GM18951 (cell line): ENCODE results near the gene LGALS9.

Source experiments
- POLR2A ChIP-seq: IDR thresholded peaks from 4 replicates; pipeline ENCODE4 v1.6.1; 2011; ENCODE audit warnings: mild to moderate bottlenecking; ENCODE audit not compliant: insufficient read length, insufficient read depth; ENCODE audit errors: extremely low read depth
- in situ Hi-C: fragments of 300-500 bp; cut with MboI; formaldehyde crosslinking; loops from one replicate; pipeline ENCODE4 v1.12.0; 2022; ENCODE audit warnings: low sequenced_read_pairs, mixed read lengths, inconsistent platforms; ENCODE audit not compliant: unreplicated experiment

The LGALS9 gene

DNA sequence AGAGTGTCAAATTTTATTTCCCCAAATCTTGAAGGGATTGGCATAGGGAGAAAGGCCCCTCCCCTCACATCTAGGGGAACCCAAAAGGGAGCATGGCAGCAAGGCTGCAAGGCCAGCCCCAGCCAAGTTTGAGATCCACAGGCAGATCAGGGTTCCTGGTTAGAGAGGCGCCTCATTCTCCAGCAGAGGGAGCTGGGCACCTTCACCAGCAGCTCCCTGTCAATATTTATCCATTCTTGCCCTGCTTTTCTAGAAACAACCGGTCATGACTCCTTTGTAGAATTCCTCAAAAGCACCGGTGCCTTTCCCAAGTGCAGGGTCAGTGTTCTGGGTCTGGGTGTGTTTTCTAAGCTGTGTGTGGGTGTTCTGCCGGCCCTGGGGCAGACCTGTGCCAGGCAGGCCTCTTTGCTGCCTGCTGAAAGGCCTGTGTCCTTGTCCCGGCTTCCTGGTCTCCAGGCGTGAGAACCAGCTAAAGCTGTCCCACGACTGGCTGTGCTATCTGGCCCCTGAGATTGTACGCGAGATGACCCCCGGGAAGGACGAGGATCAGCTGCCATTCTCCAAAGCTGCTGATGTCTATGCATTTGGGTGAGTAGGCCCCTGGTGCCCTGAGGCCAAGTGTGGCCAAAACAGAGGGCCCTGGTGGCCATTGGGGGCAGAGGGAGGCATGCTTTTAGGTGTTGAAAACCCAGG, 21.2 kb upstream of the LGALS9 start:
- no peak for TF ChIP-seq POLR2A
- in situ Hi-C loops, result no loop called here

DNA sequence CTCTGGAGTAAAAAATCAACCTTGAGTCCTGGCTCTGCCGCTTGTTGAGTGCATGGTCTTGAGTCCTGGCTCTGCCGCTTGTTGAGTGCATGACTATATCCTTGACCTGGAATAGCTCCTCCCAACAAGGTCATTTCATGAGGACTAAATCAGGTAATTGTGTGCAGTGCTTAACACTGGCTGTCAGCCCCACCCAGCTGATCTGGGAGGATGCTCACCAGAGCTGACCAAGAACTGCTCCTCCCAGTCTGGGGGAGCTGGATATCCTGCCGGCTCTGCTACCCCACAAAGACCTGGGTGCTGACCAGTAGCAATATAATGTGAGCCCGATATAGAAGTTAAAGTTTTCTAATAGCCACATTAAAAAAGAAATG, 20.7 kb upstream of the LGALS9 start:
- TF ChIP-seq POLR2A, result no peak
- in situ Hi-C loops, result no loop called here

DNA sequence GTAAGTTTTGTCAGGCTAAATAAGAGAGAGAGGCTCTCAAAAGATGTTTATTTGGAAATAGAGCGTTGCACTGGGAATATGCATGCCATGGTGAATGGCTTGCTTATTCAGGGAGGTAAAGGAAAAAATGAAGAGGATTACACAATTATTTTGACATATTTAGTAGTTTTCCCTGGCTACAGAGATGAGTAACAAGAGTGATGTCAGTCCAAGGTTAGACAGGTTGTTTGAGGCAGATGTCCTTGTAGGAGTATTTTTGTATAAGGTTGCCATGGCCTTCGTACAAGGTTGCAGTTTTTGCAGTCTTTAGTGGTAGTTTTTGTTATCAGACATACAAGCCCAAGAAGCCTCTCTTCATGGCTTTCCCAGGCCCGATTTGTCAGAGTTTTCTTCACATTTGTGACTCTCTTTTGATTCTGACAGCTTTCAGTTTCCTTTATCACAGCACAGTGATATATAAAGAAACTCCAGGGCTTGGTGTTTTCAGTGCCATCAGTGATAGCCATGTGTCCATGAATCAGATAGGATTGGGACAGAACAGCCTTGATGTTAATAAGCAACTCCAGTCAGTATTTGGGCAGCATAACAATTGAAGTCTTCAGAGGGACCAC, 18.7 kb upstream of the LGALS9 start:
- TF ChIP-seq POLR2A, result no peak
- in situ Hi-C loops, result no loop called here

DNA sequence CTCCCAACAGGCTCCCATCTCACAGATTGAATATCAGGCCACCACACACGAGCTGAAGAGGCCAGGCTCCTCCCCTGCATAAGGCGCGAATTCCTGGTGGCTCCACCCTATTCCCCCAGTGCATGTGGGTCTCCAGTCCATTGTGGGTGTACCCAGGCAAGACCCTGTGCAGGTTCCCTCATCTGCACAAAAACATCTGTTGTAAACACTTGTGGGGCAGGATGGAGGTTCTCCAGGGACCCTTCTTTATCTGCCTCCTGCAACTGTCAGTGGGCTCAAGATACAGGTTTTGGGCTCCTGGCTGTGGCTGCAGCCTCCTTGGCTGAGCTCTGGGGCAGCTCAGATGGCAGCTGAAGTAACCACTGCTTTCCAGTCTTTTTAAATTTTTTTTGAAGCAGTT, 17.6 kb upstream of the LGALS9 start:
- in situ Hi-C loops, result no loop called here
- no peak for TF ChIP-seq POLR2A

DNA sequence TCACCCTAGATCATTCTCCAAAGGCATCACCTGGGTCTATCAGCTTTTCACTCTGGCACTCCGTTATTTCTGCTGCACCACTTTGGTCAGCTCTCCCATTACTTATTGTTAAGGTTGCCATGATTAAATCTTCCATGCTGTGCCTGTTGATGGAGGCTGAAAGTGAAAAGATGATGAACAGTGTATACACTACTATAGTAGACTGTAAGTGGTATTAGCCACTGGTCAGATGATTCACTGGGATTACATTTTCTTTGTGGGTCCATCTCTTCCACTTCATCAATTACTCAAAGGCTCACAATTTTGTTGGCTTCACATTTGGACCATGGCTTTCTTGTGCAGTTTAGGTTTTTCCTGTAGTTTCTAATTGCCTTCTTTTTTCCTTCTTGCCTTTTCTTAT, 15.9 kb upstream of the LGALS9 start:
- in situ Hi-C loops, result no loop called here
- TF ChIP-seq POLR2A, result no peak

DNA sequence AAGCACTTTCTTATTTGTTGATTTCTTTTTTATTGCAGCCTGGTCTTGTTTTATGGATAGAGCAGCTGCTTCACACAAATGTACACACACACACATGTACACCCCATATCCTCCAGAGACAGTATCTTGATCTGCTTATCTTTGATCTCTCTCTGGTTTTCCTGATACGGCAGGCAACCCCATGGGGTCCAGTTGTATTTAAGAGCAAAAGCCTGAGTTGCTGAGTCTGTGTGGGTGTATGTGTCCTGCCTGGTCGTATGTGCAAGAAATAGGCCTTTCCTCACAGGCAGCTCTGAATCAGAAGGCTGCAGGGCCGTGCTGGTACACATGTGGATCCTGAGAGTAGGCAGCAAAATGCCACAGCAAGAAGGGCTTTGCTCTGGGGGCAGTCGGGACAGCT, 14.6 kb upstream of the LGALS9 start:
- no peak for TF ChIP-seq POLR2A
- in situ Hi-C loops, result no loop called here

DNA sequence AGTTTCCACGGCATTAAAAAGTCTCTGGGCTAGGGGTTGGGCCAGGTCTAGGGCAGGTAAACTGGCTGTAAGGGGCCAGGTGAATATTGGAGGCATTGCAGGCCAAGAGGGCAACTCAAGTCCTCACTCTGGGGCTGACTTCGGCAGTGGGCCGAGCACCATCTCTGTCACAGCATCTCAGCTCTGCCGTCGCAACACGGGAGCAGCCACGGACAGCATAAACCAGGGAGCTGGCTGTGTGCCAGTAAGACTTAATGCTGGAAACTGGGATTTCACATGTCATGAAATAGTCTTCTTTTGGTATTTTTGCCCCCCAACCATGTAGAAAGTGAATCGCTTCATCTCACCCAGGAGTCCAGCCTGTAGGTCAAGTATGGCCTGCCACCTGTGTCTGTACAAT, 12.6 kb upstream of the LGALS9 start:
- in situ Hi-C loops, result no loop called here
- no peak for TF ChIP-seq POLR2A

DNA sequence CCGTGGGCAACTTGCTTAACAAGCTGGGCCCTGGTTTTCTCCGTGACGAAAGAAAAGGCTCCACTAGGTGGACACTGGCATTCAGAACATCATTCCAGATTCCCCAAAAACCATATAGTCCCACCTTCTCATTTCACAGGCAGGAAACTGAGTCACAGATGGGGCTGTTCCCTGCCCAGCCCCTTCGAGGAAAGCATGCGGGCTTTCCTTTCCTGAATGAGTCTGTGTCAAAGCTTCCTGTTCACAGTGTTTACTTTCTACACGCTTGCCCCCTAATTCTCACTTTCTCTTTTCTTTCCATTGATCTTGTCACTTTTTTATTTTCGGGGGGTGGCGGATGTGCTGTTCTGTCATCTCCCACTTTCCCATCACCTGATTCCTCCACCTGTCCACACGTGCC, 10.3 kb upstream of the LGALS9 start:
- in situ Hi-C loops, result no loop called here
- no peak for TF ChIP-seq POLR2A

DNA sequence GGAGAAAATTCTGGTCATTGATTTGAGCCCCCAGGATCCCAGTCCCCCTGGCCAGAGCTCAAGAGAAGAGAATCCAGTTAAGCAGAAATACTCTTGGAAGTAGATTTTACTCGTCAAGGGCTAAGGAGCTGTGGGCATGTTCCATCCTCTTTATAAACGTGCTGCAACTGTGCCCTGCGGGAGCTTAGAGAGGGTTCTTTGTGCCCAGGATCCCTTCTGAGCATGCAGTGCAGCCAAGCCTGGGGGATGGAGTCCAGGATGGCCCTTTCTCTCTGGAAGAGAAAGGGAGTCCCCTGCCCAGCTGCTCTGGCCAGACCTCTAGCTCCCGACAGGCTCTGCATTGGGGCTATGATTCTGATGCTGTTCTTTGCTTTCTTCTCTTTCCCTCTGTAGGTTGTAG, 9.5 kb upstream of the LGALS9 start:
- in situ Hi-C loops, result no loop called here

DNA sequence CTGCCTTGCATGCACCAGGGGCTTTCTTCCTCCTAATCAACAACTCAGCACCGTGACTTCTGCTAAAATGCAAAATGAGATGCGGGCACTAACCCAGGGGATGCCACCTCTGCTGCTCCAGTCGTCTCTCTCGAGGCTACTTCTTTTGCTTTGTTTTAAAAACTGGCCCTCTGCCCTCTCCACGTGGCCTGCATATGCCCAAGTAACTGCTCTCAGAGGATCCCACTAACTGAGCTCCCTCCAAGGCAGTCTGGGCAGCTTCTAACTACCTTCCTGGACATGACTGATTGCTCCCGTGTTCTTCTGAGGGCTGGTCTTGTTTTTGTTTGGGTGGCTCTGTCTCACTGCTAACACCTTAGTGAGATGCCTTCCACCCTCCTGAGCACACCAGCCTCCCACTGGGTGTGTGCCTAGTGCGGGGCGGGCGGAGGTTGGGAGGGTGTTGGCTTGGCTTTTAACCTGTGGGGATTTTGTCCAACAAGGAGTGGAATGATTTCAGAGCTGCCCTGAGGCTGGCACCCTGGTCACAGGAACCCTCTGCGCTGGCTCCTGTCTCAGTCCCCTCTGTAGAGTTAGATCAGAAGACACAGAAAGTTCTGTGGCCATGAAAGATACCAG, 8.9 kb upstream of the LGALS9 start:
- in situ Hi-C loops, result no loop called here
- TF ChIP-seq POLR2A, result no peak

More for the DNA sequence above, 9.5 kb upstream of the LGALS9 start:
- no peak for TF ChIP-seq POLR2A

DNA sequence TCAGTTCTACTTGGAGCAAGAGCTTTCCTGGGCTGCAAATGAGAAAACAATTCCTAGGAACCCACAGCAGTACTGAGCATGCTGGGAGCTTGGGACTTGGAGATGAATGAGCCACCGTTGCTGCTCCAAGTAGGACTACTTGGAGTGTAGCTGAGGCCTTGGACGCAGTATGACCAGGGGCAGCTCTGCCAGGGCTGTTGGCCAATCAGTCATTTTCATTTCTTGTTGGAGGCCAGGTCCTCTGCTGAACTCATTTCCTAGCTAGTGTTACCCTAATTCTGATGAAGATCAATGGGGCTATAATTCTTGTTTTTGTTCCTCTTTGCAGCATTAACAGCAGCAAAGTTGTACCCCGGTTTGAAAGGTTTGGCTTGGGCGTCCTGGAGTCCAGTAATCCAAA, 8.0 kb upstream of the LGALS9 start:
- no peak for TF ChIP-seq POLR2A
- in situ Hi-C loops, result no loop called here

DNA sequence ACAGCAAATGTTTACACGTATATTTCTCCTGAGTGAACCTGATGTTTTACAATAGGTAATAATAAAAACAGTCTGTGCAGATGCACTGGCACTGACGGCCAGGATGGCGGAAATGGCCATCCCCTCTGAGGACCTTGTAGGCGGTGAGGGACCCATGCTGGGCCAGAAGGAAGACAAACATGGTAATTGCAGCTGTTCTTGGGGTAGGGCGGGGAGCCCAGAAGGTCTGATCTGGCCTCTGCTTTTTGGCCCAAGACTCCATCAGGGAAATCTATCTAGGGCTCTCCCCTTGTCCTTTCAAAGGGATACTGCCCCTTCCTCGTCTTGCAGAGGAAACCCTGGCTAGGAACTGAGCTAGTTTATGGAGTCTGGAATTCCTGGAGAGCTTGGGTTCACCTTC, 7.4 kb upstream of the LGALS9 start:
- in situ Hi-C loops, result no loop called here

DNA sequence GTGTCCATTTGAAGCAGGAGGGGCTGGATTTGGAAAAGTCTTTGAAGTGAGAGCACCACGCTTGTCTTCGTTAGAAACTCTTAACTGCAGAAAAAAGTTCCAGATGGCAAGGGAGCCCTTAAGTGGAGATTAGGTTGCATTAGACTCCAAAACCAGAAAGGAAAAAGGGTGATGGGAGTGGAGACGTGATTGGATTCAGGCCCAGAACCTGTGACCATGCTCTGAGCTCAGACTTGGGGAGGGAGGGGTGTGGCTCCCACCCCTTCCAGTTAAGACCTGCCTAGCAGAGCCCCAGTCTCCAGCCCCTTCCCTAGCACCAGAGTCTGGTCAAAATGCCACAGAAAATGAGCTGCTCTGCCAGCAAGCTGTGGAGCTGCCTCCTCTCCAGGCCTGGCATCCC, 6.4 kb upstream of the LGALS9 start:
- in situ Hi-C loops, result no loop called here
- TF ChIP-seq POLR2A, result no peak

More for the DNA sequence above, 7.4 kb upstream of the LGALS9 start:
- TF ChIP-seq POLR2A, result no peak

DNA sequence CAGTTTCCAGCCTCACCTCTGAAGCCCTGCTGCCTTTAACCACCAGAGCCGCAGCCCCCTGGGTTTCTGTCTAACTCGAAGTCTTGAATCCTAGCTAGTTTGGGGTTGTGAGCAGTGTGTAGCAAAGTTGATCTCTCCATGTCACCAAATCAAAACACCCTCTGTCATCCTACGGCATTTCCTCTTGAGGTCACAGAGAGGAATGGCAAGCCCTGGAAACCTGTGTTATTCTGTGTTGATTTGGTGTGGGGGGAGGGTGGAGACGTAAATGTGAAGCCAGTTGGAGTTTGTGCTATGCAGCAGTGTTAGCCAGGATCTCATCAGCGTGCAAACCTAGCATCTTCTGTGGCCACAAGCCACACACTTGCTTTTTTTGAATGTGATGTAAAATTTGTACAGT, 5.1 kb upstream of the LGALS9 start:
- in situ Hi-C loops, result no loop called here
- no peak for TF ChIP-seq POLR2A
